Nephron progenitor cell (in vitro differentiated cells): ENCODE results near the gene ARMC9.
A peak's percentile ranks its signal among the peaks of the same experiment; 100 is the strongest.

Experiments
- DNase-seq: peaks from one replicate; pipeline ENCODE4 v3.0.0; 2021
- H3K27ac Mint-ChIP-seq: 2 replicates; pipeline ENCODE4 v1.8.0; 2021; ENCODE audit warnings: mild to moderate bottlenecking, moderate library complexity, mixed read lengths
- H3K27me3 Mint-ChIP-seq: 2 replicates; pipeline ENCODE4 v1.8.0; 2021; ENCODE audit warnings: mild to moderate bottlenecking, low read depth, mixed read lengths; ENCODE audit not compliant: poor library complexity
- H3K36me3 Mint-ChIP-seq: 2 replicates; pipeline ENCODE4 v1.8.0; 2021; ENCODE audit warnings: low read depth, mixed read lengths
- H3K4me1 Mint-ChIP-seq: 2 replicates; pipeline ENCODE4 v1.8.0; 2021; ENCODE audit warnings: mixed read lengths
- H3K4me3 Mint-ChIP-seq: 2 replicates; pipeline ENCODE4 v1.8.0; 2021; ENCODE audit warnings: mild to moderate bottlenecking, moderate library complexity, mixed read lengths
- H3K9me3 Mint-ChIP-seq: 2 replicates; pipeline ENCODE4 v1.8.0; 2021; ENCODE audit warnings: mild to moderate bottlenecking, moderate library complexity, mixed read lengths
- TF ChIP-seq, protein P1 (sequence below): fragments of 200-600 bp; sonication (generic); IDR thresholded peaks from 2 replicates; pipeline ENCODE4 v1.5.0; 2021; ENCODE audit warnings: antibody characterized with exemption

ARMC9 gene

GRCh38 chr2:231199219-231199618 lies 788 bp downstream of the ARMC9 start:
- H3K4me3 Mint-ChIP-seq: peak overlapping the region; percentile 95
- H3K27ac Mint-ChIP-seq: peak overlapping the region; percentile 85
- TF ChIP-seq, protein P1, sequence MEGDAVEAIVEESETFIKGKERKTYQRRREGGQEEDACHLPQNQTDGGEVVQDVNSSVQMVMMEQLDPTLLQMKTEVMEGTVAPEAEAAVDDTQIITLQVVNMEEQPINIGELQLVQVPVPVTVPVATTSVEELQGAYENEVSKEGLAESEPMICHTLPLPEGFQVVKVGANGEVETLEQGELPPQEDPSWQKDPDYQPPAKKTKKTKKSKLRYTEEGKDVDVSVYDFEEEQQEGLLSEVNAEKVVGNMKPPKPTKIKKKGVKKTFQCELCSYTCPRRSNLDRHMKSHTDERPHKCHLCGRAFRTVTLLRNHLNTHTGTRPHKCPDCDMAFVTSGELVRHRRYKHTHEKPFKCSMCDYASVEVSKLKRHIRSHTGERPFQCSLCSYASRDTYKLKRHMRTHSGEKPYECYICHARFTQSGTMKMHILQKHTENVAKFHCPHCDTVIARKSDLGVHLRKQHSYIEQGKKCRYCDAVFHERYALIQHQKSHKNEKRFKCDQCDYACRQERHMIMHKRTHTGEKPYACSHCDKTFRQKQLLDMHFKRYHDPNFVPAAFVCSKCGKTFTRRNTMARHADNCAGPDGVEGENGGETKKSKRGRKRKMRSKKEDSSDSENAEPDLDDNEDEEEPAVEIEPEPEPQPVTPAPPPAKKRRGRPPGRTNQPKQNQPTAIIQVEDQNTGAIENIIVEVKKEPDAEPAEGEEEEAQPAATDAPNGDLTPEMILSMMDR: no peak
- peaks cover 20% of the 10 kb centered on the region for H3K9me3 Mint-ChIP-seq
- H3K27me3 Mint-ChIP-seq: peaks cover 18% of the 10 kb centered on the region
- no peak for DNase-seq
- H3K36me3 Mint-ChIP-seq: peaks cover 38% of the 10 kb centered on the region
- H3K4me1 Mint-ChIP-seq: peaks cover 40% of the 10 kb centered on the region

DNA sequence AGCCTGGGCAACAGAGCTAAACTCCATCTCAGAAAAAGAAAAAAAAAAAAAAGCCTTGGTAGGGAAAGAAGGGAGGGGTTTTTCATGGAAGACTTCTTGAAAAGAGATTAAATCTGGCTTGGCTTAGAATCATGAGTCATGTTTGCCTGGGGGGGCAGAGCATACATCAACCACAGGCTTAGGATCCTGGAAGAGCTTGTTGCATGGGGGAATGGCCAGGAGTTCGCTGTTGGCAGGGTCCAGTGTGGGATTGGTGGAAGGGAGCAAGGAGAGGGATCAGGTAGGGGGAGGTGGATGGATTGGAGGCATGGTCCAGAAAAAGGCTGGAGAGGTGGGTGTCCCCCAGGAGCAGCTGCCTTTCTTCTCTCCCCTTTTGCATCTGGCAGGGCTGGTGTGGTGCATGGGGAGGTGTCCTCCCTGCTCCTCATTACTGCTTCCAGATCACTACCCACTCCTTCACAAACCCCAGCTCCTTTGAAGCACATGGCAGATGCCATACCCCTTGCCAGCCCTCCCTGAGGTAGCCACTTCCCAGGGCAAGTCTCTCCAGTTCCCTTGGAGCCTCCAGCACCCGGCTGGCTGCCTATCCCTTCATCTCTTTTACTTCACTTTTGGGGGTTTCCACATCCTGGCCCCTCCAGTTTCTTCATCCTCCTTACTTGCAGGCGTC lies 2.5 kb downstream of the ARMC9 start:
- H3K27ac Mint-ChIP-seq: peak overlapping the region; percentile 4
- peaks cover 20% of the 10 kb centered on the region for H3K9me3 Mint-ChIP-seq
- peaks cover 44% of the 10 kb centered on the region for H3K36me3 Mint-ChIP-seq
- DNase-seq: no peak
- H3K4me1 Mint-ChIP-seq: peaks cover 40% of the 10 kb centered on the region
- TF ChIP-seq, protein P1: no peak
- peak overlapping the region; percentile 73 for H3K4me3 Mint-ChIP-seq
- peaks cover 11% of the 10 kb centered on the region for H3K27me3 Mint-ChIP-seq

DNA sequence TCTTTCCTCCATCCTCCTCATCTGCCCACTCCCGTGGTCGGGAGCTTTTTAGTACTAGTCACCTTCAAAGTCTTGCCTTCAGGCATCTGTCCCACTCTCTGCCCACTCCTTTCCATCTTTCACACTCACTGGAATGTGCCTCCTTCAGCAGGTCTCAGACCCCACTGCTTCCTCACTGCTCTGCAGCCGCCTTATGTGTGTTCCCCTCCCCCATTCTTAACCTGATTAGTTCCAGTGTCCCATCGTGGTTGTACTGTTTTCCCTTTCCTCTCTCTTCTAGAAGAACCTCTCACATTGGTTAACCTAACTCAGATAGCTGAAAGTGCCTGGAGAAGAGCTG lies 3.0 kb downstream of the ARMC9 start:
- DNase-seq: no peak
- peaks cover 44% of the 10 kb centered on the region for H3K36me3 Mint-ChIP-seq
- peaks cover 40% of the 10 kb centered on the region for H3K4me1 Mint-ChIP-seq
- peaks cover 16% of the 10 kb centered on the region for H3K9me3 Mint-ChIP-seq
- peak overlapping the region; percentile 4 for H3K27ac Mint-ChIP-seq
- TF ChIP-seq, protein P1: no peak
- H3K4me3 Mint-ChIP-seq: peak overlapping the region; percentile 73
- H3K27me3 Mint-ChIP-seq: peaks cover 6% of the 10 kb centered on the region

DNA sequence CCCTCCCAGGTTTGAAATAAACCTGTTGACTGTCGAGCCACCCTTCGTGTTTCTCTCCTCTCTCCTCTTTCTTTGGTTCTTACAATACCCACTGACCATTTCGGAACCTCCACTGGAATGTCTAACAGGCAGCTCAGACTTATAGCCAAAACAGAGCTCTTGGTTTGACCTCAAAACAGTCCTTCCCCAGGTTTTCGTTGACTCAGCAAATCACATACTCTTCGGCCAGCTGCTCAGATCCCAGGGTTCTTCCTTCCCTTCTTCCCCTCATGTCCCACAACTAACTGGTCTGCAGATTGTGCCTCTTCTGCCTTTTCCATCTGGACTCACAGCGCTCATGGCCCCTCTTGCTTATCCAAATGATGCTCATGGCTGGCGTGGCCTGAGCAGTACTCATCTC lies 4.7 kb downstream of the ARMC9 start:
- peaks cover 5% of the 10 kb centered on the region for H3K27me3 Mint-ChIP-seq
- TF ChIP-seq, protein P1: no peak
- H3K9me3 Mint-ChIP-seq: peaks cover 9% of the 10 kb centered on the region
- H3K4me1 Mint-ChIP-seq: peaks cover 29% of the 10 kb centered on the region
- H3K27ac Mint-ChIP-seq: no peak overlapping the region
- DNase-seq: no peak
- H3K4me3 Mint-ChIP-seq: peak overlapping the region; percentile 45
- peaks cover 44% of the 10 kb centered on the region for H3K36me3 Mint-ChIP-seq

DNA sequence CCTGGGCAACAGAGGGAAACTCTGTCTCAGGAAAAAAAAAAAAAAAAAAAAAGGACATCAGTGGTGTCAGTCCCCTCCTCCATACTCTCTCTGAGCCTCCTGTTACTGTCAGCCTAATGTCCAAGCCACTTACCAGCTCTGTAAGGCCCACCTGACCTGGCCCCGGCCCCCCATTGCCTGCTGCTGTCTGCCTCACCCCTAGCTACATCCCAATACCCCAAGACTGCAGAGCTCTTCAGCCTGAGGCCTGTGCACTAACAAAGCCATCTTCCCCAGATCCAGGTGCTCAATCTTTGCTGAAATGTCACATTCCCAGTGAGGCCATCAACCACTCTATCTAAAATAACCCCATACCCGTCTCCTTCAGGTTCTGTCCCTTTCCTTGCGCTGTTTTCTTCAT lies 5.7 kb downstream of the ARMC9 start:
- Mint-ChIP-seq H3K27ac (no peak overlapping the region), H3K4me3 (no peak overlapping the region)
- TF ChIP-seq, protein P1: no peak

DNA sequence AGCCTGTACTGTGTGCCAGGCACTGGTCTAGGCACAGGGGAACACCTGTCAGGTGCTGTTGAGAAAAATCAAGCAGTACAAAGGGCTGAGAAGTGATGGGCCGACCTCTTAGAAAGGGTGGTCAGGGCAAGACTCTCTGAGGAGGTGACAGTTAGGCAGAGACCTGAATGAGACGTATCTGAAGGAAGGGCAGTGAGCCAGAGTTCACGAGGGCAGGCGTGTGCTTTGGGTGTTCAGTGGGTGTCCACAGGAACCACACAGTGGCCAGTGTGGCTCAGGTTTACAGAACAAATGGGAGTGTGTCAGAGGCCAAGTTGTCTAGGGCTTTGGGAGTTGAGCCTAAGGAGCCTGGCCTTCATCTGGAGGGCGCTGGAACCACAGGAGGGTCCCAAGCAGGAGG lies 6.2 kb downstream of the ARMC9 start:
- H3K36me3 Mint-ChIP-seq: peaks cover 49% of the 10 kb centered on the region
- peaks cover 5% of the 10 kb centered on the region for H3K27me3 Mint-ChIP-seq
- H3K27ac Mint-ChIP-seq: peak overlapping the region; percentile 12
- no peak for DNase-seq
- H3K4me3 Mint-ChIP-seq: no peak overlapping the region
- TF ChIP-seq, protein P1: no peak
- peaks cover 22% of the 10 kb centered on the region for H3K4me1 Mint-ChIP-seq
- peaks cover 9% of the 10 kb centered on the region for H3K9me3 Mint-ChIP-seq

More for the DNA sequence above, 5.7 kb downstream of the ARMC9 start:
- Mint-ChIP-seq H3K4me1 (peaks cover 25% of the 10 kb centered on the region), H3K27me3 (peaks cover 5% of the 10 kb centered on the region), H3K9me3 (peaks cover 9% of the 10 kb centered on the region), H3K36me3 (peaks cover 49% of the 10 kb centered on the region)
- no peak for DNase-seq
